Stimulated activated memory B cell treated with anti-CD40 and anti-IgM and Interleukin-4, amounts not matched to agents 10 μg/mL and 1 μg/mL and 100 μg/mL, for 72 hours (primary cell): ENCODE measurements around the gene CIRBP.

ENCODE experiments used
- ATAC-seq: fragments of 150-1000 bp; cut with Tn5 transposase; 2 replicates; pipeline ENCODE4 v1.10.0; 2021
- H3K27ac Mint-ChIP-seq: one replicate; pipeline ENCODE4 v1.8.0; 2022; ENCODE audit warnings: mild to moderate bottlenecking, mixed read lengths
- H3K27me3 Mint-ChIP-seq: one replicate; pipeline ENCODE4 v1.8.0; 2022; ENCODE audit warnings: mixed read lengths
- H3K36me3 Mint-ChIP-seq: one replicate; pipeline ENCODE4 v1.8.0; 2022; ENCODE audit warnings: mixed read lengths
- H3K4me1 Mint-ChIP-seq: one replicate; pipeline ENCODE4 v1.8.0; 2022; ENCODE audit warnings: mixed read lengths
- H3K4me3 Mint-ChIP-seq: one replicate; pipeline ENCODE4 v1.8.0; 2022; ENCODE audit warnings: mild to moderate bottlenecking, moderate library complexity, mixed read lengths
- H3K9me3 Mint-ChIP-seq: one replicate; pipeline ENCODE4 v1.8.0; 2022; ENCODE audit warnings: mixed read lengths

CIRBP gene

GRCh38 chr19:1283207-1283916, 14.2 kb downstream of the CIRBP start:
- H3K9me3 Mint-ChIP-seq: no peaks in the 10 kb centered on the region
- ATAC-seq: no peak
- no peak overlapping the region for H3K4me3 Mint-ChIP-seq
- H3K27me3 Mint-ChIP-seq: peaks cover 59% of the 10 kb centered on the region
- peaks cover 33% of the 10 kb centered on the region for H3K4me1 Mint-ChIP-seq
- H3K27ac Mint-ChIP-seq: no peak overlapping the region
- peaks cover 20% of the 10 kb centered on the region for H3K36me3 Mint-ChIP-seq

- H3K4me1 Mint-ChIP-seq: peaks cover 33% of the 10 kb centered on the region
- H3K27ac Mint-ChIP-seq: no peak overlapping the region
- H3K36me3 Mint-ChIP-seq: peaks cover 18% of the 10 kb centered on the region
- H3K9me3 Mint-ChIP-seq: no peaks in the 10 kb centered on the region
- no peak for ATAC-seq
- H3K27me3 Mint-ChIP-seq: peaks cover 60% of the 10 kb centered on the region
- no peak overlapping the region for H3K4me3 Mint-ChIP-seq
Measured at GRCh38 chr19:1283917-1284292, 14.8 kb downstream of the CIRBP start.

GRCh38 chr19:1284293-1284978, 15.3 kb downstream of the CIRBP start:
- peaks cover 65% of the 10 kb centered on the region for H3K27me3 Mint-ChIP-seq
- peak overlapping the region; percentile 58 for H3K4me3 Mint-ChIP-seq
- H3K4me1 Mint-ChIP-seq: peaks cover 32% of the 10 kb centered on the region
- ATAC-seq: no peak
- H3K27ac Mint-ChIP-seq: no peak overlapping the region
- H3K36me3 Mint-ChIP-seq: peaks cover 13% of the 10 kb centered on the region
- no peaks in the 10 kb centered on the region for H3K9me3 Mint-ChIP-seq

GRCh38 chr19:1284979-1285736, 16.0 kb downstream of the CIRBP start:
- Mint-ChIP-seq H3K4me3 (peak overlapping the region; percentile 58), H3K4me1 (peaks cover 24% of the 10 kb centered on the region), H3K27ac (no peak overlapping the region), H3K27me3 (peaks cover 72% of the 10 kb centered on the region), H3K9me3 (no peaks in the 10 kb centered on the region), H3K36me3 (peaks cover 5% of the 10 kb centered on the region)
- no peak for ATAC-seq

- H3K4me3 Mint-ChIP-seq: peak within 1 kb of the TSS; percentile 76
- H3K9me3 Mint-ChIP-seq: no peaks in the 10 kb centered on the region
- H3K36me3 Mint-ChIP-seq: no peaks in the 10 kb centered on the region
- no peak for ATAC-seq
- H3K27ac Mint-ChIP-seq: no peak within 1 kb of the TSS
- peaks cover 21% of the 10 kb centered on the region for H3K4me1 Mint-ChIP-seq
- peaks cover 79% of the 10 kb centered on the region for H3K27me3 Mint-ChIP-seq
Measured at GRCh38 chr19:1285737-1286360, 16.7 kb downstream of the CIRBP start, which contains the start of gene EFNA2. TSS of gene EFNA2 (plus strand) at chr19:1285873. CDS start at chr19:1286169, 296 bp downstream.

GRCh38 chr19:1286487-1287353, 17.6 kb downstream of the CIRBP start:
- Mint-ChIP-seq H3K9me3 (no peaks in the 10 kb centered on the region), H3K36me3 (no peaks in the 10 kb centered on the region), H3K27me3 (peaks cover 83% of the 10 kb centered on the region), H3K4me1 (peaks cover 28% of the 10 kb centered on the region), H3K27ac (no peak overlapping the region), H3K4me3 (peak overlapping the region; percentile 76)
- ATAC-seq: no peak

GRCh38 chr19:1287354-1288225, 18.5 kb downstream of the CIRBP start:
- no peaks in the 10 kb centered on the region for H3K9me3 Mint-ChIP-seq
- no peaks in the 10 kb centered on the region for H3K36me3 Mint-ChIP-seq
- H3K4me1 Mint-ChIP-seq: peaks cover 37% of the 10 kb centered on the region
- H3K4me3 Mint-ChIP-seq: peak overlapping the region; percentile 39
- H3K27me3 Mint-ChIP-seq: peaks cover 87% of the 10 kb centered on the region
- ATAC-seq: no peak
- no peak overlapping the region for H3K27ac Mint-ChIP-seq

GRCh38 chr19:1288226-1288612, 19.1 kb downstream of the CIRBP start:
- Mint-ChIP-seq H3K9me3 (no peaks in the 10 kb centered on the region), H3K4me3 (no peak overlapping the region), H3K4me1 (peaks cover 41% of the 10 kb centered on the region), H3K27ac (no peak overlapping the region), H3K27me3 (peaks cover 87% of the 10 kb centered on the region), H3K36me3 (no peaks in the 10 kb centered on the region)
- ATAC-seq: no peak

DNA sequence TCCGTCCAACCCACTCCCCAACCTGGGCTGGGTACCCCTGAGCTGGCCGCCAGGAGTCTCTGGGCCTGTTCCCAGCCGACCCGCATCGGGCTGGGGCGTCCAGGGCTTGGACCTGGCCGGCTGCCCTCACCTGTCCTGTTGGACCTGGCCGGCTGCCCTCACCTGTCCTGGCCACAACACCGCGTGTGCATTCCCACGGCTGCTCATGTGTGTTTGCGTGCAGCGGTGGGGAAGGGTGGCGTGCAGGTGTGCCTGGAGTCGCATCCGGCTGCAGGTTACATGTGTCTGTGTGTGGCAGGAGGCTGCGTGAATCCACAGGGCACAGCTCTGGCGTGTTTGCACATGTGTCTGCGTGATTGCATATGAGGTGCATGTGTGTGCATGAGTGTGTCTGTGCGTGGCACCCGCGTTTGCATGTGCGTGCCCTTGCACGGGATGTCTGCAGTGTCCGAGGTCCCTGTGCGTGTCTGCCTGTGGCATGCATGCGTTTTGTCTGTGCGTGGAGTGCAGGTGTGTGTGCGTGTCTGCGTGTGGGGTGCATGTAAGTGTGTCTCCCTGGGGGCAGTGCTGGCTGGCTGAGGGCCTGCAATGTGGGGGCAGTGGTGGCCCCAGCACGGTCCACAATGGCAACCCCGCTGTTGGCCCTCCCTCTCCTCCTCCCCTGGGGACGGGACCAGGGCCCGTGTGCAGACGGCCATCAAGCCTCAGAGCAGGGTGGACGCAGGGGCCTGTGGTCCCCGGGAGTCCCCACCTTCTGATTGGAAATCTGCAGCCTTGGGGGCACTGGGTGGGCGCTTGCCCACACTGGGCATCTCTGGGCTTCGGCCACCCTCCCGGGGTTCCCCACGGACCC, 19.9 kb downstream of the CIRBP start:
- ATAC-seq: peak; percentile 5
- Mint-ChIP-seq H3K36me3 (no peaks in the 10 kb centered on the region), H3K27me3 (peaks cover 87% of the 10 kb centered on the region), H3K4me1 (peaks cover 44% of the 10 kb centered on the region), H3K9me3 (no peaks in the 10 kb centered on the region), H3K4me3 (no peak overlapping the region), H3K27ac (no peak overlapping the region)

DNA sequence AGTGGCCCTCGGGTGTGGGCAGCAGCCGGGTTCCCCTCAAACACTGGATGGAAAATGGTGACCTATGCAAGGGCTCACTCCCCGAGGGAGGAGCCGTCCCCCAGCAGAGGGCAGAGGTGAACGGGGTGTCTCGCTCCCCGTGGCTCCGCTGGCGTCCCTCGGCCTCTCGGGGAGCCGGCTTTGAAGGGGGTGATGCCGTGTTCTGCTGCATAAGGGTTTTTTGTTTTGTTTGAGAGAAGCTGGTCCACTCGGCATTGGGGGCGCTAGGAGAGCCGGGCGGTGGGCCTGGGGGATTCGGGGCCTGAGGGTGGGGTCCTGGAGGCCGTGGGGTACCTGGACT, 20.5 kb downstream of the CIRBP start:
- H3K27ac Mint-ChIP-seq: no peak overlapping the region
- H3K4me1 Mint-ChIP-seq: peaks cover 44% of the 10 kb centered on the region
- ATAC-seq: no peak
- no peaks in the 10 kb centered on the region for H3K36me3 Mint-ChIP-seq
- H3K9me3 Mint-ChIP-seq: no peaks in the 10 kb centered on the region
- no peak overlapping the region for H3K4me3 Mint-ChIP-seq
- peaks cover 87% of the 10 kb centered on the region for H3K27me3 Mint-ChIP-seq

DNA sequence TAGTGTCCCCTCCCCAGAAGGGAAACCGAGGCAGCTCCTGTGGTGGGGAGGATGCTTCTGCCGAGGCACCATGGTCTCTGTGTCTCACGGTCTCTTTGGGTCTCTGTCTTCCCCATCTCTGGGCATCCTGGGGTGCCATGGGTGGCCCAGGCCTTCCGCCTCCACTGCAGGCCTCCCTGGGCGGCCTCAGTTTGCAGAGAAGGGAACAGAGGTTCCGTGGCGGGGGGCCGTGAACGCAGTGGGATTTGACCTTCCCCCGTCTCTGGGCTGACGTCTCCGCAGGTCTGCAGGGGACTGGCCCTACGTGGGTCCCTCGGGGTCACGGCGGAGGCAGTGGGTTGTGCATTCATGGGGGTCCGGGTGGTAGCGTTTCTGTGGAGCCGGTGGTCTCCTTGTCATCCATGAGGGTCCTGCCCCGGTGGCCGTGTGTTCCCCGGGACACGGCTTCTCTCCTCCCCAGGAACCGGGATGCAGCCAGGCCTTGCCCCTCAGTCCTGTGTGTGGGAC, 21.1 kb downstream of the CIRBP start:
- Mint-ChIP-seq H3K4me3 (no peak overlapping the region), H3K27me3 (peaks cover 87% of the 10 kb centered on the region), H3K9me3 (no peaks in the 10 kb centered on the region), H3K4me1 (peaks cover 39% of the 10 kb centered on the region), H3K27ac (no peak overlapping the region), H3K36me3 (no peaks in the 10 kb centered on the region)
- no peak for ATAC-seq

- Mint-ChIP-seq H3K27me3 (peaks cover 88% of the 10 kb centered on the region), H3K9me3 (no peaks in the 10 kb centered on the region), H3K4me1 (peaks cover 38% of the 10 kb centered on the region), H3K36me3 (no peaks in the 10 kb centered on the region), H3K27ac (no peak overlapping the region), H3K4me3 (no peak overlapping the region)
- ATAC-seq: no peak
Measured at GRCh38 chr19:1290703-1291651, 21.8 kb downstream of the CIRBP start.
